Retinal pigment epithelial cell (primary cell): ENCODE data around the gene RYR2.

Experiments
- DNase-seq: peaks from one replicate; pipeline ENCODE4 v3.0.0-alpha.2; 2010; ENCODE audit warnings: low read depth
- H3K4me3 ChIP-seq: 2 replicates; pipeline ENCODE4 v1.5.1; 2011; ENCODE audit warnings: mild to moderate bottlenecking, low read length, control low read depth, moderate library complexity
- TF ChIP-seq, protein P1 (sequence below): conservative IDR thresholded peaks from 2 replicates; pipeline ENCODE4 v1.5.1; 2011; ENCODE audit warnings: low read depth, low read length, control low read depth, inconsistent platforms

RYR2 gene

DNA sequence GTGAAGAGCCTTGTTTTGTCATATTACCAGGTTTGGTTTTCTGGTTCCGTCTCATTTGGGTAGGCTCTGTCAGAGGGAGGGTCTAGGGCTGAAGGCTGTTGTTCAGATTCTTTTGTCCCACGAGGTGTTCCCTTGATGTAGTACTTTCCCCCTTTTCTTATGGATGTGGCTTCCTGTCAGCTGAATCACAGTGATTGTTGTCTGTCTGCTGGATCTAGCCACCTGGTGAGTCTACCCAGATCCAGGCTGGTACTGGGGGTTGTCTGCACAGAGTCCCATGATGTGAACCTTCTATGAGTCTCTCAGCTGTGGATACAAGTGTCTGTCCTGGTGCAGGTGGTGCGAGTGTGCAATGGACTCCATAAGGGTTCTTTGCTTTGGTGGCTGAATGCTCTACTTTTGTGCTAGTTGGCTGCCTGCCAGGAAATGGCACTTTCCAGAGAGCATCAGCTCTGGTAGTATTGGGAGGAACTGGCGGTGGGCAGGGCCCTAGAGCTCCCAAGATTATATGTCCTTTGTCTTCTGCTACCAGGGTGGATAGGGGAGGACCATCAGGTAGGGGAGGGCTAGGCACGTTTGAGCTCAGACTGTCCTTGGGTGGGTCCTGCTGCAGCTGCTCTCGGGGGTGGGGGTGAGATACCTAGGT, 246.0 kb downstream of the RYR2 start:
- TF ChIP-seq, protein P1, sequence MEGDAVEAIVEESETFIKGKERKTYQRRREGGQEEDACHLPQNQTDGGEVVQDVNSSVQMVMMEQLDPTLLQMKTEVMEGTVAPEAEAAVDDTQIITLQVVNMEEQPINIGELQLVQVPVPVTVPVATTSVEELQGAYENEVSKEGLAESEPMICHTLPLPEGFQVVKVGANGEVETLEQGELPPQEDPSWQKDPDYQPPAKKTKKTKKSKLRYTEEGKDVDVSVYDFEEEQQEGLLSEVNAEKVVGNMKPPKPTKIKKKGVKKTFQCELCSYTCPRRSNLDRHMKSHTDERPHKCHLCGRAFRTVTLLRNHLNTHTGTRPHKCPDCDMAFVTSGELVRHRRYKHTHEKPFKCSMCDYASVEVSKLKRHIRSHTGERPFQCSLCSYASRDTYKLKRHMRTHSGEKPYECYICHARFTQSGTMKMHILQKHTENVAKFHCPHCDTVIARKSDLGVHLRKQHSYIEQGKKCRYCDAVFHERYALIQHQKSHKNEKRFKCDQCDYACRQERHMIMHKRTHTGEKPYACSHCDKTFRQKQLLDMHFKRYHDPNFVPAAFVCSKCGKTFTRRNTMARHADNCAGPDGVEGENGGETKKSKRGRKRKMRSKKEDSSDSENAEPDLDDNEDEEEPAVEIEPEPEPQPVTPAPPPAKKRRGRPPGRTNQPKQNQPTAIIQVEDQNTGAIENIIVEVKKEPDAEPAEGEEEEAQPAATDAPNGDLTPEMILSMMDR = no peak
- no peak overlapping the region for H3K4me3 ChIP-seq
- no peak for DNase-seq

DNA sequence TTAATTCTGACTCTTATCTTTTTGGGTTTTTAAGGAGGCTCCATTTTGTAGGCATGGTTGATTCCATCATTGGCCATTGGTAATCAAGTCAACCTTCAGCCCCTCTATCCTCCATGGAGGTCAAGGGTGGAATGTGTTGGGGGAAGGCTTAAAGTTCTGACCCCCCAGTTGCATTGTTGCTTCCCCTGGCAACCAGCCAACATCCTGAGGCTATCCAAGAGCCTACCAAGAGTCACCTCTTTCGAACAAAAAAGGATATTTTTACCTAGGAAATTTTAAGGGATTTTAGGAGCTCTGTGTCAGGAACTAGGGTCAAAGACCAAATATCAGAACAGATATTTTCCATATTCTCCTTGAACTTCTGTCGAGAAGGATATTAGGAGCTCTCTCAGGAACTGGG, 251.8 kb downstream of the RYR2 start:
- TF ChIP-seq, protein P1 = no peak
- DNase-seq = no peak
- H3K4me3 ChIP-seq = no peak overlapping the region

DNA sequence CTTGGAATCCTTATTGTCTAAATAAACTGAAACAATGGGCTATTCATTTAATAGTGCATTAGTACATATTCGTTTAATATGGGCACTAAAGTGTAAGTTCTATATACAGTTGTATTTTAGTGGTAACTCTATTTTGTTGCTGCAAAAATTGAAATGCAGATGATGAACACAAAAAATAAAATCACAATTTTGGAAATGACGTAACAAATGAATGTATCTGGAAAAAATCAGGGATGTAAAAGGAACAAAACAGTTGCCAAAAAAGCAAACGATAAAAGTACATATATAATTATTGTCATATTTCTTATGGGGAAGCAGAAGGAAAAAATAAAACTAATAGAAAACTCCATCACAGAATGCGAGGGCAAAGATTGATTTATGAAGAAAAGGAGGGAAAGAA, 254.9 kb downstream of the RYR2 start:
- TF ChIP-seq, protein P1 = no peak
- no peak for DNase-seq
- no peak overlapping the region for H3K4me3 ChIP-seq

DNA sequence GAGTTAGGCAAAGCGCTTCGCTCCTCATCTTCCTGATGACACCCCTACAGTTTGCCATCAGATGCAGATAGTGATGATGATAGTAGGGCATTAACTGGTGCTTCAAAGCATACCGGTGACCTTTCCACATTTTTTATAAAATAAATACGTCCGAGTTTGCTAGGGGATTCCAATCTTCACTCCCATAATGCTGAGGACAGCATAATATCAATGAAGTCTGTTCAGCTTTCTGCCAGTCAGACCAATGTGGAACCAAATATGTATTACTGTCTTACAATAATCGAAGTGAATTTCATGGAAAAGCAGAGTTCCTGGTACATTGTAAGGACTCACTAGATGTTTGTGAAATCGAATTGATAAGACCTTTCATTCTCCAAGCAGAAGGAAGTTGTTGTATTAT, 258.7 kb downstream of the RYR2 start:
- TF ChIP-seq, protein P1 = no peak

DNA sequence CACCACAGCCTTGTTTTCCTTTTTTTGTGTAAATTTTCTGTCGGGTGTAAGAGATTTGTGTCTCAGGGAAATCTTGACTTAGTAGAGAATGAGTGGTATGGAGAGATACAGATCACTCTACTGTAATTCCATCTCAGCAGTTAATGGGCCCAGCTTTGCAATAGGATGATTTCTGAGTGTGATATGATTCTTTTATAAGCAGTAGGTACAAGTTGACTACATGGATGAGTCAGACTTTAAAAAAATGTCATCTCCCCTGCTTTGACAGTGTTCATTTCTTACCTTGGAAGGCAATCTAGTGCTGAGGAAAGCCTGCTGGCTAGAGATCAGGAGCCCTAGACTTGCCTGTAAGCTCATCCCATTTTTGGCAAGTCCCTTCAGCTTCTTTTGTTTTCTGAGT, 261.9 kb downstream of the RYR2 start:
- DNase-seq = no peak
- TF ChIP-seq, protein P1 = no peak
- no peak overlapping the region for H3K4me3 ChIP-seq

More for the DNA sequence above, 258.7 kb downstream of the RYR2 start:
- H3K4me3 ChIP-seq = no peak overlapping the region
- DNase-seq = no peak

DNA sequence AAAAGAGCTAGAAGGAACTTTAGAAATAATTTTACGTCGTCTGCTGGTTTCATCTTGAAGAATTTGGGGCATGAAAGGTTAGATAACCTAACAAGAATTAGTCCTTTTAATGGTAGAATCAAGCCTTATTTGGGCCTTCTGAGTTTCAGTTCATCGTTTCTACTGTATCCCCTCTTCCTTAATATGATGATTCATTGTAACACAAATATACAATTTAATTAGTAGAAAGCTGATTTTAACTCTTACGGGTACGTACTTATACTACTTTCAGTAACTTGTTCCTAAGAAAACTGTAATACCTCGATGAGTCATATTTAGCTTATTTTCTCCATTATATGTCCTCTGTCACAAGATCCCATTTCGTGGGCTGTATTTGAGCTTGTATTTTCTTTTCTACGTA, 264.7 kb downstream of the RYR2 start:
- no peak for DNase-seq
- TF ChIP-seq, protein P1 = no peak
- H3K4me3 ChIP-seq = no peak overlapping the region

DNA sequence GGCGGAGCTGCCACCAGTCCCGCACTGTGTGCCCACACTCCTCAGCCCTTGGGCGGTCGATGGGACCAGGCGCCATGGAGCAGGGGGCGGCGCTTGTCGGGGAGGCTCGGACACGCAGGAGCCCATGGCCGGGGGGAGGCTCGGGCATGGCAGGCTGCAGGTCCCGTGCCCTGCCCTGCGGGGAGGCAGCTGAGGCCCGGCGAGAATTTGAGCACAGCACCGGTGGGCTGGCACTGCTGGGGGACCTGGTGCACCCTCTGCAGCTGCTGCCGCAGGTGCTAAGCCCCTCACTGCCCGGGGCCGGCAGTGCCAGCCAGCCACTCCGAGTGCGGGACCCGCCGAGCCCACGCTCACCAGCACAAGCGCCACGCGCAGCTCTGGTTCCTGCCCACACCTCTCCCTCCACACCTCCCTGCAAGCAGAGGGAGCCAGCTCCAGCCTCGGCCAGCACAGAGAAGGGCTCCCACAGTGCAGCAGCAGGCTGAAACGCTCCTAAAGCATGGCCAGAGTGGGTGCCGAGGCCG, 267.7 kb downstream of the RYR2 start:
- TF ChIP-seq, protein P1 = no peak
- no peak overlapping the region for H3K4me3 ChIP-seq
- DNase-seq = no peak
